UCSD-AML1 (cell line): ENCODE measurements around the gene DNAJB4.
"Not testable (repeated sequence)": the region's sequence is repeated elsewhere in the genome, so short reads cannot be mapped to it uniquely, and the experiment has no call there.

Experiments
- DNase-seq: peaks from one replicate; lab custom pipeline; 2025; ENCODE audit not compliant: unreplicated experiment; lab: John Stamatoyannopoulos, UW

The DNAJB4 gene

GRCh38 chr1:78061825-78062523, 57.2 kb downstream of the DNAJB4 start:
- DNase-seq = no peak

DNA sequence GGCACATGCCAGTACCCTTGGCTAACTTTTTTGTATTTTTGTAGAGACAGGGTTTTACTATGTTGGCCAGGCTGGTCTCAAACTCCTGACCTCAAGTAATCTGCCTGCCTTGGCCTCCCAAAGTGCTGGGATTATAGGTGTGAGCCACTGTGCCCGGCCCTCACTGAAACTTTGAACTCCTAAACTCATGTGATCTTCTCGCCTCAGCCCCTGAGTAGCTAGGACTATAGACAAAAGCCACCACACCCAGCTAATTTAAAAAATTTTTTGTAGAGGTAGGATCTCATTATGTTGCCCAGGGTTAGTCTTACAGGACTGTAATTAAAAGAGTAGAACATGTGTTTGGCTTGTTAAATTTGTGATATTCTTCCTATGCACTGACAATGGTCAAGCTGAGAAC, 60.1 kb downstream of the DNAJB4 start:
- not testable (repeated sequence) for DNase-seq
